ENCODE data around the gene LMO4.
A peak's percentile ranks its signal among the peaks of the same experiment; 100 is the strongest.

LMO4 gene

GRCh38 chr1:87329051-87329525 lies 408 bp downstream of the LMO4 start:
- DNase-seq = peak; percentile 65

GRCh38 chr1:87329526-87330056 lies 911 bp downstream of the LMO4 start:
- no peak for DNase-seq

- DNase-seq = no peak
Observed at GRCh38 chr1:87330057-87330884, 1.6 kb downstream of the LMO4 start.

GRCh38 chr1:87330885-87331364 lies 2.2 kb downstream of the LMO4 start:
- no peak for DNase-seq

GRCh38 chr1:87331365-87332241 lies 2.9 kb downstream of the LMO4 start:
- peak; percentile 65 for DNase-seq

- DNase-seq = no peak
Observed at GRCh38 chr1:87333692-87334347, 5.1 kb downstream of the LMO4 start.

- DNase-seq = peak; percentile 35
Observed at GRCh38 chr1:87334351-87335174, 5.9 kb downstream of the LMO4 start.

- peak; percentile 79 for DNase-seq
Observed at GRCh38 chr1:87335175-87335884, 6.7 kb downstream of the LMO4 start.

- DNase-seq = no peak
Observed at GRCh38 chr1:87336623-87337067, 8.0 kb downstream of the LMO4 start.

GRCh38 chr1:87337606-87338005 lies 8.9 kb downstream of the LMO4 start:
- no peak for DNase-seq

GRCh38 chr1:87338566-87338965 lies 9.9 kb downstream of the LMO4 start:
- no peak for DNase-seq

- no peak for DNase-seq
Observed at GRCh38 chr1:87344231-87344630, 15.6 kb downstream of the LMO4 start.

GRCh38 chr1:87346130-87346814 lies 17.6 kb downstream of the LMO4 start:
- no peak for DNase-seq

- DNase-seq = no peak
Observed at GRCh38 chr1:87348341-87349019, 19.8 kb downstream of the LMO4 start.

- DNase-seq = no peak
Observed at GRCh38 chr1:87349036-87349435, 20.4 kb downstream of the LMO4 start.

GRCh38 chr1:87355894-87356293 lies 27.2 kb downstream of the LMO4 start:
- no peak for DNase-seq

- no peak for DNase-seq
Observed at GRCh38 chr1:87356591-87356990, 27.9 kb downstream of the LMO4 start.

- DNase-seq = no peak
Observed at GRCh38 chr1:87358219-87358618, 29.5 kb downstream of the LMO4 start.

- DNase-seq = no peak
Observed at GRCh38 chr1:87359586-87359985, 30.9 kb downstream of the LMO4 start.
